ENCODE data around the gene RAD51B. TPM values are rescaled to one million over a fixed set of nuclear protein-coding genes. Genes with fewer than 3 reads are reported as not detected.

RAD51B gene
- total and polyA plus RNA-seq, 3 donors from 2014 or later: 5.5 to 22.5 (median 19.1) TPM

DNA sequence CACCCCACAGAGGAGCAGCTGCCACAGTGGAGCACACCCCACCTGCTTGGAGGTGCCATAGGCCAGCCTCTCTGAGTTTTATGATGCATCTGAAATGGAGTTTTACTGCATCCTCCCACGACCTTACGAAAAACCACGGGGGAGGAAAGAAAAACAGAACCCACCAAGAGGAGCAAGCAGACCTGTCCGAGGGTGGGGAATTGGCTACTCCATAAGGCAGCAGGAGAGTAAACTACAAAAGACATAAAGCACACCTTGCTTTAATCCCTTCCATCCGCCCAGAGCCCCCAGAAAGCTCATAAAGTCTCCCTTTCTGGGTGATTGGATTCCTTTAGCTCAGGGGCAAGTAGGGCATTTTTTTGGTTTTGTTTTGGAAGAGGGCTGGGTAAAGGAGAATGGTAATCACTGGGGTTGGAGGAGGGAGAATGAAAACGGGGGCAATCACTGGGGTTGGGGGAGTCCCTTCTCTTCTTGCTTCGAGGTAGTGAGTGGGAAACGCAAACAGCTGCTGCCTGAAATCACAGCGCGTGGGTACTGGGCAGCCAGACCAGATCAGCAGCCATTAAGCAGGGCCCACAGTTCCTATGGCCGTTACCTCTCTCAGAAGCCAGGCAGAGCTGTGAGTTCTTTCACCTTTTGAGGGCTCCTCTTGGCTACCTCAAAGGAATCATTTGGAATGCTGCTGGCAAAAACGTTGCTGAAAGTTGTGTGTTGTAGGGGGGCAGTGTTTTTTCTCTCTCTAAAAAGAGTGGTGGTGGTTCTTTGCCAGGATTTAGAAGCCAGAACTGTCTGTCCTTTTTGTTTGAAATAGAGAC, 539.6 kb downstream of the RAD51B start:
- H3K4me3 ChIP-seq: no peak overlapping the region
- H3K4me1 ChIP-seq: peaks cover 22% of the 10 kb centered on the region
- no peak for DNase-seq
- H3K36me3 ChIP-seq (ENCODE audit: low read depth, missing control alignments): no peaks in the 10 kb centered on the region
- H3K27ac ChIP-seq: peak overlapping the region; percentile 77 to 84
- intact Hi-C loops (cut with DNase I; ENCODE audit: low total_unique reads): no loop called here
- no peak for TF ChIP-seq POLR2A (IDR thresholded peaks at IDR 0.05)
- TF ChIP-seq, protein P1, sequence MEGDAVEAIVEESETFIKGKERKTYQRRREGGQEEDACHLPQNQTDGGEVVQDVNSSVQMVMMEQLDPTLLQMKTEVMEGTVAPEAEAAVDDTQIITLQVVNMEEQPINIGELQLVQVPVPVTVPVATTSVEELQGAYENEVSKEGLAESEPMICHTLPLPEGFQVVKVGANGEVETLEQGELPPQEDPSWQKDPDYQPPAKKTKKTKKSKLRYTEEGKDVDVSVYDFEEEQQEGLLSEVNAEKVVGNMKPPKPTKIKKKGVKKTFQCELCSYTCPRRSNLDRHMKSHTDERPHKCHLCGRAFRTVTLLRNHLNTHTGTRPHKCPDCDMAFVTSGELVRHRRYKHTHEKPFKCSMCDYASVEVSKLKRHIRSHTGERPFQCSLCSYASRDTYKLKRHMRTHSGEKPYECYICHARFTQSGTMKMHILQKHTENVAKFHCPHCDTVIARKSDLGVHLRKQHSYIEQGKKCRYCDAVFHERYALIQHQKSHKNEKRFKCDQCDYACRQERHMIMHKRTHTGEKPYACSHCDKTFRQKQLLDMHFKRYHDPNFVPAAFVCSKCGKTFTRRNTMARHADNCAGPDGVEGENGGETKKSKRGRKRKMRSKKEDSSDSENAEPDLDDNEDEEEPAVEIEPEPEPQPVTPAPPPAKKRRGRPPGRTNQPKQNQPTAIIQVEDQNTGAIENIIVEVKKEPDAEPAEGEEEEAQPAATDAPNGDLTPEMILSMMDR (IDR thresholded peaks at IDR 0.05): no peak
- 57 to 59% methylated on average over 12 of the region's 12 CpGs for WGBS, 2 donors
- no peaks in the 10 kb centered on the region for H3K9me3 ChIP-seq
- H3K27me3 ChIP-seq: no peaks in the 10 kb centered on the region

DNA sequence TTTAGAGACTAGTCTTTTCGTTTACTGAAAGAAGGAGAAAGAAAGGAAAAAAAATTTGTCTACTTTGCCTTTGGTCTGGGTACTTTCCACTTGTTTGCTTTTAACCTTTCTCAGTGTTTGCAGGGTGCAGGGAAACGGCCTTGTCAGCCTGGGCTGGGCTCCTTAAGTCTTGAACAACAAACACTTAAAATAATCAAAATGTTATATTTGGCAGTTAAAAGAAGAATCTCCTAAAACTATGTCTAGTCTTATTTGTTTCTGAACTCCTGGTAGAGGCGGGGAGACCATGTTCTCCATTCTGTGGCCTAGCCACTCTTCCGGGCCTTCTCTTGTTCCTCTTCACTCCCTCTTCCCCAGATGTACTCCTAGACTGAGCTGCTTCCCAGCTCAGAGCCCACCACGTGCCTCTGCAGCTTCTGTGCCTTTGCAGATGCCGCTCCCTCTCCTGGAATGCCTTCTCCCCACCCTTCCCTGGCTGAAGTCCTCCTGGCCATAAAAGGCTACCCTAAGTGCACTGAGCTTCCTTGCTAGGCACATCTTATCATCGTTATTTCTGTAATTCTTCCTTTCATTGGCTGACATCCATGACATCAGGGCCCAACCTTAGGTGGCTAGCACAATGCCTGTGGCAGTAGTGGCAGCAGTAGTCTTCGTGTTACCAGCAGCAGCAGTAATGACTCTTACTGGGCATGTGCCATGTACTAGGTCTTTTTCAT, 540.4 kb downstream of the RAD51B start:
- H3K27me3 ChIP-seq: no peaks in the 10 kb centered on the region
- H3K4me1 ChIP-seq: peaks cover 29% of the 10 kb centered on the region
- peak; percentile 71 for DNase-seq
- TF ChIP-seq, protein P1 (IDR thresholded peaks at IDR 0.05): no peak
- TF ChIP-seq POLR2A (IDR thresholded peaks at IDR 0.05): no peak
- H3K36me3 ChIP-seq (ENCODE audit: low read depth, missing control alignments): no peaks in the 10 kb centered on the region
- H3K9me3 ChIP-seq: no peaks in the 10 kb centered on the region
- H3K4me3 ChIP-seq: no peak overlapping the region
- H3K27ac ChIP-seq: peak overlapping the region; percentile 77 to 84
- 22 to 35% methylated on average over 8 of the region's 8 CpGs for WGBS, 2 donors
- intact Hi-C loops (cut with DNase I; ENCODE audit: low total_unique reads): no loop called here

DNA sequence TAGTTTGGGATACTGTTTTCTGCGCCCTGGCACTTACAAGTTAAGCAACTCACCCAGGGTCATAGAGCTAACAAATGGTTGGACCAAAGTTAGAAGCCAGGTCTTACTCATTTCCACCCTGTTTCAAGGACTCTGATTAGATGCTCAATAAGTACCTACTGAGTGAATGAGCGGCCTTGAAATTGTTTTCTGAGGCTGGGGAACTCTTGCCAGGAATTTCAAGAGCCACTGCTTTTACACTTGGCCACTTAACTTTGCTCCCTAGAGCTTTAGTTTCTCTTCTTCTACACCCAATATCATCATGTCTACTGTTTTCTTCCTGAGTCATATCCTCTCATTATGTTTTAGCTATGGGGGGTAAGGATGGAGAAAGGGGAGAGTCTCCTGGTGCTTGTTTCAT, 541.7 kb downstream of the RAD51B start:
- H3K4me1 ChIP-seq: peaks cover 30% of the 10 kb centered on the region
- WGBS, 2 donors: 42 to 60% methylated on average over 2 of the region's 2 CpGs
- intact Hi-C loops (cut with DNase I; ENCODE audit: low total_unique reads): no loop called here
- H3K4me3 ChIP-seq: no peak overlapping the region
- DNase-seq: no peak
- H3K9me3 ChIP-seq: no peaks in the 10 kb centered on the region
- no peaks in the 10 kb centered on the region for H3K27me3 ChIP-seq
- TF ChIP-seq, protein P1 (IDR thresholded peaks at IDR 0.05): no peak
- no peak for TF ChIP-seq POLR2A (IDR thresholded peaks at IDR 0.05)
- H3K27ac ChIP-seq: peak overlapping the region in 1 of 2 donors; percentile 84
- H3K36me3 ChIP-seq (ENCODE audit: low read depth, missing control alignments): no peaks in the 10 kb centered on the region

DNA sequence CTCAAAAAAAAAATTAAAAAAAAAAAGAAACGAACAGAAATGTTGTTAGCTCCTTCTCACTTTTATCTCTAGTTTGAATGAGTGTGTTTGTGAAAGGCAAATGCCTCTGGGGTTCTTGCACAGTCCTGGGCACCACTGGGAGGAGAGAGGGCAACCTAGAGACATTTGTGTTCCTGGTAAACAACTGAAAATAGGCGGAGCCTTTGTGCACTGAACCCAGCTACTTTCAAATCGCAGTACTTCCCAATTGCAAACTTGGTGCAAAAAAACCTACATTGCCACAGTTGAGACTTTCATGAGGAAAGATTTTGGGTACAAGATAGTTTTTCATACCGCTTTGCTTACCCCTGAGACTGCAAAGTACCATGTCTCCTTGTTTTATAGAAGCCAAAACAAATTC, 543.3 kb downstream of the RAD51B start:
- Histone ChIP-seq H3K9me3 (no peaks in the 10 kb centered on the region), H3K27me3 (no peaks in the 10 kb centered on the region), H3K36me3 (ENCODE audit: low read depth, missing control alignments) (no peaks in the 10 kb centered on the region), H3K4me1 (peaks cover 34% of the 10 kb centered on the region), H3K4me3 (no peak overlapping the region), H3K27ac (peak overlapping the region in 1 of 2 donors; percentile 0)
- TF ChIP-seq, protein P1 (IDR thresholded peaks at IDR 0.05): no peak
- no peak for TF ChIP-seq POLR2A (IDR thresholded peaks at IDR 0.05)
- DNase-seq: no peak
- 72 to 75% methylated on average over 4 of the region's 4 CpGs for WGBS, 2 donors
- intact Hi-C loops (cut with DNase I; ENCODE audit: low total_unique reads): no loop called here
